ENCODE data around the gene MTMR3. TPM values are rescaled to one million over a fixed set of nuclear protein-coding genes. Genes with fewer than 3 reads are reported as not detected.

MTMR3 gene
- total RNA-seq, 1 experiment from 2014 or later: 26.8 TPM

- POLR2A ChIA-PET: no interaction called here
- in situ Hi-C loops (cut with HindIII; ENCODE audit: low pct_unique_long_range_greater_than_20kb, low sequenced_read_pairs): no loop called here
- Histone ChIP-seq H3K27ac (ENCODE audit: low read length) (no peak overlapping the region), H3K4me3 (ENCODE audit: low read depth in 2 of 2, low read length in 2 of 2) (no peak overlapping the region), H3K27me3 (ENCODE audit: control insufficient read depth, insufficient read depth, low read length) (no peaks in the 10 kb centered on the region), H3K36me3 (ENCODE audit: control insufficient read depth, insufficient read depth, low read length) (no peaks in the 10 kb centered on the region), H3K9me3 (ENCODE audit: control insufficient read depth, insufficient read depth, low read depth, low read length) (no peaks in the 10 kb centered on the region), H3K4me1 (ENCODE audit: control insufficient read depth, insufficient read depth, low read length) (peaks cover 28% of the 10 kb centered on the region)
- intact Hi-C loops (cut with micrococcal nuclease; ENCODE audit: unreplicated experiment): no loop called here
- DNase-seq (ENCODE audit: low read depth, low spot score): no peak
- no peak for TF ChIP-seq POLR2AphosphoS5 (IDR thresholded peaks at IDR 0.05; ENCODE audit: low read depth, low read length)
- no peak for TF ChIP-seq CTCF (IDR thresholded peaks at IDR 0.05)
- TF ChIP-seq, protein P1, sequence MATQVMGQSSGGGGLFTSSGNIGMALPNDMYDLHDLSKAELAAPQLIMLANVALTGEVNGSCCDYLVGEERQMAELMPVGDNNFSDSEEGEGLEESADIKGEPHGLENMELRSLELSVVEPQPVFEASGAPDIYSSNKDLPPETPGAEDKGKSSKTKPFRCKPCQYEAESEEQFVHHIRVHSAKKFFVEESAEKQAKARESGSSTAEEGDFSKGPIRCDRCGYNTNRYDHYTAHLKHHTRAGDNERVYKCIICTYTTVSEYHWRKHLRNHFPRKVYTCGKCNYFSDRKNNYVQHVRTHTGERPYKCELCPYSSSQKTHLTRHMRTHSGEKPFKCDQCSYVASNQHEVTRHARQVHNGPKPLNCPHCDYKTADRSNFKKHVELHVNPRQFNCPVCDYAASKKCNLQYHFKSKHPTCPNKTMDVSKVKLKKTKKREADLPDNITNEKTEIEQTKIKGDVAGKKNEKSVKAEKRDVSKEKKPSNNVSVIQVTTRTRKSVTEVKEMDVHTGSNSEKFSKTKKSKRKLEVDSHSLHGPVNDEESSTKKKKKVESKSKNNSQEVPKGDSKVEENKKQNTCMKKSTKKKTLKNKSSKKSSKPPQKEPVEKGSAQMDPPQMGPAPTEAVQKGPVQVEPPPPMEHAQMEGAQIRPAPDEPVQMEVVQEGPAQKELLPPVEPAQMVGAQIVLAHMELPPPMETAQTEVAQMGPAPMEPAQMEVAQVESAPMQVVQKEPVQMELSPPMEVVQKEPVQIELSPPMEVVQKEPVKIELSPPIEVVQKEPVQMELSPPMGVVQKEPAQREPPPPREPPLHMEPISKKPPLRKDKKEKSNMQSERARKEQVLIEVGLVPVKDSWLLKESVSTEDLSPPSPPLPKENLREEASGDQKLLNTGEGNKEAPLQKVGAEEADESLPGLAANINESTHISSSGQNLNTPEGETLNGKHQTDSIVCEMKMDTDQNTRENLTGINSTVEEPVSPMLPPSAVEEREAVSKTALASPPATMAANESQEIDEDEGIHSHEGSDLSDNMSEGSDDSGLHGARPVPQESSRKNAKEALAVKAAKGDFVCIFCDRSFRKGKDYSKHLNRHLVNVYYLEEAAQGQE (IDR thresholded peaks at IDR 0.05; ENCODE audit: insufficient read depth in 1 of 2, low read depth in 2 of 2, low read length in 1 of 2): no peak
- TF ChIP-seq TCF7L2 (IDR thresholded peaks at IDR 0.05; ENCODE audit: low read depth, low read length): no peak
- BruUV-seq (replicated peaks): no TSS peak
- no peak for ATAC-seq
- CTCF ChIA-PET: no interaction called here
Measured at GRCh38 chr22:29903371-29903770, 20.4 kb downstream of the MTMR3 start.

- ChIA-PET CTCF (no interaction called here), POLR2A (no interaction called here)
- in situ Hi-C loops (cut with HindIII; ENCODE audit: low pct_unique_long_range_greater_than_20kb, low sequenced_read_pairs): no loop called here
- intact Hi-C loops (cut with micrococcal nuclease; ENCODE audit: unreplicated experiment): no loop called here
- no peaks in the 10 kb centered on the region for H3K27me3 ChIP-seq (ENCODE audit: control insufficient read depth, insufficient read depth, low read length)
- TF ChIP-seq, protein P1 (IDR thresholded peaks at IDR 0.05; ENCODE audit: insufficient read depth in 1 of 2, low read depth in 2 of 2, low read length in 1 of 2): no peak
- TF ChIP-seq SIN3A (IDR thresholded peaks at IDR 0.05; ENCODE audit: borderline replicate concordance, insufficient read depth, low read depth, low read length): no peak
- TF ChIP-seq TCF7L2 (IDR thresholded peaks at IDR 0.05; ENCODE audit: low read depth, low read length): no peak
- TF ChIP-seq POLR2AphosphoS5 (IDR thresholded peaks at IDR 0.05; ENCODE audit: low read depth, low read length): no peak
- TF ChIP-seq CTCF (IDR thresholded peaks at IDR 0.05): no peak
- no TSS peak for BruUV-seq (replicated peaks)
- no peak overlapping the region for H3K4me3 ChIP-seq (ENCODE audit: low read depth in 2 of 2, low read length in 2 of 2)
- no peaks in the 10 kb centered on the region for H3K36me3 ChIP-seq (ENCODE audit: control insufficient read depth, insufficient read depth, low read length)
- no peak for ATAC-seq
- H3K27ac ChIP-seq (ENCODE audit: low read length): no peak overlapping the region
- H3K9me3 ChIP-seq (ENCODE audit: control insufficient read depth, insufficient read depth, low read depth, low read length): no peaks in the 10 kb centered on the region
- H3K4me1 ChIP-seq (ENCODE audit: control insufficient read depth, insufficient read depth, low read length): peaks cover 33% of the 10 kb centered on the region
- no peak for DNase-seq (ENCODE audit: low read depth, low spot score)
Measured at GRCh38 chr22:29904020-29904419, 21.0 kb downstream of the MTMR3 start.

All from Panc1 (cell line).